ENCODE measurements around the gene DNAH1. TPM values are rescaled to one million over a fixed set of nuclear protein-coding genes. Genes with fewer than 3 reads are reported as not detected.

The DNAH1 gene
- total RNA-seq, 1 donor from 2014 or later = 0.80 TPM

GRCh38 chr3:52383446-52383845 lies 67.3 kb downstream of the DNAH1 start:
- Histone ChIP-seq H2AFZ (replicated peaks) (no peak overlapping the region), H3K27ac (no peak overlapping the region), H3K4me3 (no peak overlapping the region), H3K36me3 (no peaks in the 10 kb centered on the region), H3F3A (ENCODE audit: low read depth) (no peaks in the 10 kb centered on the region), H3K27me3 (no peaks in the 10 kb centered on the region), H4K20me1 (ENCODE audit: low read depth) (no peaks in the 10 kb centered on the region), H3K4me1 (no peaks in the 10 kb centered on the region), H3K9me3 (ENCODE audit: low read depth) (no peaks in the 10 kb centered on the region), H3K79me2 (ENCODE audit: low read depth) (no peaks in the 10 kb centered on the region), H3K9ac (no peak overlapping the region), H3K4me2 (no peak overlapping the region)
- TF ChIP-seq CTCF (IDR thresholded peaks at IDR 0.05) = no peak
- no peak for TF ChIP-seq EZH2phosphoT487 (IDR thresholded peaks at IDR 0.05)
- TF ChIP-seq EZH2 (IDR thresholded peaks at IDR 0.05) = no peak
- no peak for DNase-seq (ENCODE audit: low spot score)
- Mint-ChIP-seq H3K4me1 (peaks cover 7% of the 10 kb centered on the region), H3K36me3 (no peaks in the 10 kb centered on the region), H3K27me3 (ENCODE audit: insufficient read depth, low read depth) (peaks cover 11% of the 10 kb centered on the region), H3K27ac (no peak overlapping the region), H3K4me3 (no peak overlapping the region), H3K9me3 (no peaks in the 10 kb centered on the region)

GRCh38 chr3:52384019-52384761 lies 68.1 kb downstream of the DNAH1 start:
- H3K4me3 Mint-ChIP-seq = no peak overlapping the region
- no peak overlapping the region for H3K27ac Mint-ChIP-seq
- H3K27ac ChIP-seq = no peak overlapping the region
- H2AFZ ChIP-seq (replicated peaks) = no peak overlapping the region
- H3K4me3 ChIP-seq = no peak overlapping the region
- no peak overlapping the region for H3K9ac ChIP-seq
- no peaks in the 10 kb centered on the region for H3K79me2 ChIP-seq (ENCODE audit: low read depth)
- peaks cover 13% of the 10 kb centered on the region for H3K27me3 Mint-ChIP-seq (ENCODE audit: insufficient read depth, low read depth)
- peaks cover 3% of the 10 kb centered on the region for H3K4me1 Mint-ChIP-seq
- no peaks in the 10 kb centered on the region for H3F3A ChIP-seq (ENCODE audit: low read depth)
- H3K36me3 Mint-ChIP-seq = no peaks in the 10 kb centered on the region
- H4K20me1 ChIP-seq (ENCODE audit: low read depth) = no peaks in the 10 kb centered on the region
- no peaks in the 10 kb centered on the region for H3K4me1 ChIP-seq
- no peaks in the 10 kb centered on the region for H3K9me3 Mint-ChIP-seq
- no peaks in the 10 kb centered on the region for H3K36me3 ChIP-seq
- H3K9me3 ChIP-seq (ENCODE audit: low read depth) = no peaks in the 10 kb centered on the region
- H3K27me3 ChIP-seq = no peaks in the 10 kb centered on the region
- no peak overlapping the region for H3K4me2 ChIP-seq
- DNase-seq (ENCODE audit: low spot score) = no peak
- TF ChIP-seq EZH2 (IDR thresholded peaks at IDR 0.05) = no peak
- TF ChIP-seq EZH2phosphoT487 (IDR thresholded peaks at IDR 0.05) = no peak
- TF ChIP-seq CTCF (IDR thresholded peaks at IDR 0.05) = no peak

- Histone ChIP-seq H3F3A (ENCODE audit: low read depth) (no peaks in the 10 kb centered on the region), H3K9ac (no peak overlapping the region), H3K4me3 (no peak overlapping the region), H3K4me1 (no peaks in the 10 kb centered on the region), H3K4me2 (no peak overlapping the region), H3K9me3 (ENCODE audit: low read depth) (no peaks in the 10 kb centered on the region), H3K79me2 (ENCODE audit: low read depth) (no peaks in the 10 kb centered on the region), H3K27me3 (no peaks in the 10 kb centered on the region), H3K27ac (no peak overlapping the region), H3K36me3 (no peaks in the 10 kb centered on the region), H4K20me1 (ENCODE audit: low read depth) (no peaks in the 10 kb centered on the region), H2AFZ (replicated peaks) (peak overlapping the region; percentile 58)
- H3K27ac Mint-ChIP-seq = no peak overlapping the region
- peaks cover under 1% of the 10 kb centered on the region for H3K9me3 Mint-ChIP-seq
- H3K27me3 Mint-ChIP-seq (ENCODE audit: insufficient read depth, low read depth) = peaks cover 15% of the 10 kb centered on the region
- peak; percentile 85 for TF ChIP-seq CTCF (IDR thresholded peaks at IDR 0.05)
- TF ChIP-seq EZH2 (IDR thresholded peaks at IDR 0.05) = no peak
- H3K4me3 Mint-ChIP-seq = no peak overlapping the region
- H3K36me3 Mint-ChIP-seq = no peaks in the 10 kb centered on the region
- no peaks in the 10 kb centered on the region for H3K4me1 Mint-ChIP-seq
- peak; percentile 90 for DNase-seq (ENCODE audit: low spot score)
Measured at GRCh38 chr3:52385157-52385556, 69.0 kb downstream of the DNAH1 start.

All from neural progenitor cell (in vitro differentiated cells).